Measurements from ENCODE around the gene RPL28. TPM values are rescaled to one million over a fixed set of nuclear protein-coding genes. Genes with fewer than 3 reads are reported as not detected.

The RPL28 gene
- total and polyA plus RNA-seq, 7 donors, result 253 to 2,816 (median 607) TPM

DNA sequence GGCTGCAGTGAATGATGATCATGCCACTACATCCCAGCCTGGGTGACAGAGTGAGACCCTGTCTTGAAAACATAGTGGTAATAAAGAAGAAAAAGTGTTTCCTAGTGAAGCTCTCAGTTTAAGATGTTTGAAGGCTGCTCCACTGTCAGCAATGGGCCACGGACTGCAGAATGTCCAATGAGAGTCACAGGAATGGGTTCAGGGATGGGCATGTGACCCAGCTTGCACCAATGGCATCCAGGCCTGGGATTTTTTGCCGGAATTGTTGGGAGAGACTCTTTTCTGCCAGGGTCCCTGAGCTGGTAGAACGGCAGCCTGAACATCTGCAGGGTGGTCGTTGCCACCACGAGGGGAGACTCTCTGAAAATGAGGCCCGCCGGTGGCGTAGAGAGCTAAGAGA is 51.1 kb downstream of the RPL28 start:
- no peak for DNase-seq
- intact Hi-C loops (cut with DNase I), result no loop called here
- Histone ChIP-seq H3K27me3 (peaks cover 56 to 89% (median 64%) of the 10 kb centered on the region in 3 donors), H3K27ac (no peak overlapping the region), H3K4me1 (peaks cover 0 to 15% (median 11%) of the 10 kb centered on the region in 4 donors), H3K4me3 (no peak overlapping the region), H3K9me3 (no peaks in the 10 kb centered on the region), H3K36me3 (no peaks in the 10 kb centered on the region)
- WGBS, 2 donors, result 43 to 53% methylated on average over 8 of the region's 8 CpGs
- no peak for TF ChIP-seq EP300 (IDR thresholded peaks at IDR 0.05)
- TF ChIP-seq POLR2AphosphoS5 (IDR thresholded peaks at IDR 0.05), result no peak
- no peak for TF ChIP-seq POLR2A (IDR thresholded peaks at IDR 0.05)
- no peak for TF ChIP-seq CTCF (IDR thresholded peaks at IDR 0.05)

GRCh38 chr19:55437410-55437809 is 51.7 kb downstream of the RPL28 start:
- Histone ChIP-seq H3K4me1 (peaks cover 0 to 21% (median 16%) of the 10 kb centered on the region in 4 donors), H3K4me3 (no peak overlapping the region), H3K36me3 (no peaks in the 10 kb centered on the region), H3K27ac (no peak overlapping the region), H3K9me3 (no peaks in the 10 kb centered on the region), H3K27me3 (peaks cover 58 to 89% (median 64%) of the 10 kb centered on the region in 3 donors)
- no peak for DNase-seq
- TF ChIP-seq EP300 (IDR thresholded peaks at IDR 0.05) (no peak), POLR2AphosphoS5 (IDR thresholded peaks at IDR 0.05) (no peak)
- intact Hi-C loops (cut with DNase I), result no loop called here
- 3% methylated on average over 17 of the region's 17 CpGs for WGBS, 2 donors

- no peaks in the 10 kb centered on the region for H3K9me3 ChIP-seq
- no peak overlapping the region for H3K27ac ChIP-seq
- no peak overlapping the region for H3K4me3 ChIP-seq
- intact Hi-C loops (cut with DNase I), result no loop called here
- no peak for TF ChIP-seq CTCF (IDR thresholded peaks at IDR 0.05)
- no peak for TF ChIP-seq POLR2AphosphoS5 (IDR thresholded peaks at IDR 0.05)
- no peak for TF ChIP-seq POLR2A (IDR thresholded peaks at IDR 0.05)
- no peak for TF ChIP-seq EP300 (IDR thresholded peaks at IDR 0.05)
- peaks cover 55 to 89% (median 64%) of the 10 kb centered on the region in 3 donors for H3K27me3 ChIP-seq
- no peaks in the 10 kb centered on the region for H3K36me3 ChIP-seq
- no peak for DNase-seq
- 72 to 79% methylated on average over 5 of the region's 5 CpGs for WGBS, 2 donors
- peaks cover 0 to 25% (median 21%) of the 10 kb centered on the region in 4 donors for H3K4me1 ChIP-seq
Measured at GRCh38 chr19:55439052-55439451, 53.3 kb downstream of the RPL28 start.

DNA sequence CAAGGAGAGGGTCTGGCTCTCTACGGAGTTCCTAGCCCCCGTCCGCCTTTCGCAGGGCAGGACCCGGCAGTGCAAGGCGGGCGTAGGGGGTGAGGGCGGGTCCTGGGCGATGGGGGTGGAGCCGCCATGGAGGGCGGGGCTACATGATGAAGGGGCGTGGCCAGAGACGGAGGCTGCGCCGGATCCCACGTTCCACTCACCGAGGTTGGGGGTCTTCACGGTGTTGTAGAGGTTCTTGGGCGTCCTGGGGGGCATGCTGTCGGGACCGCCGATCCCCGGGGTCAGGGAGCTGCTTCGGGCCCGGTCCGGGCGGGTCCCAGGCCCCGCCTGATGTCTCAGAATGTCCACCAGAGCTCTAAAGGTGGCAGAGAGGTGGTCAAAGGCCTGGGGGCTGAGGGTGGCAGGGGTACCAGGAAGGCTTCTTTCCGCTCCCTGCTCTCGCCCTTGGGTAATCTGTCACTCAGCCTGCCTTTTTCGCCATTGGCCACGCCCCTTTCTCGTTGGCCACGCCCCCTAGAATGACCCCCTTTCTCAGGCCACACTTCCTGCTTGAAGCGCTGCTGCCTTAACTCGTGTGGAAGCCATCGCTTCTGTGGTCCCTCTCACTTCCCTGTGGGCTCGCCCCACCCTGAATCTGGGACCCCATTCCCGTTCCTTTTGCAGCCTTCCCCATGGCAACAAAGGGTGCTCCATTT is 54.8 kb downstream of the RPL28 start:
- DNase-seq, result no peak

More for the DNA sequence above, 54.8 kb downstream of the RPL28 start:
- no peaks in the 10 kb centered on the region for H3K9me3 ChIP-seq
- no peak for TF ChIP-seq POLR2A (IDR thresholded peaks at IDR 0.05)
- TF ChIP-seq POLR2AphosphoS5 (IDR thresholded peaks at IDR 0.05), result no peak
- TF ChIP-seq EP300 (IDR thresholded peaks at IDR 0.05), result no peak
- no peak for TF ChIP-seq CTCF (IDR thresholded peaks at IDR 0.05)
- no peaks in the 10 kb centered on the region for H3K36me3 ChIP-seq
- intact Hi-C loops (cut with DNase I), result no loop called here
- 14 to 19% methylated on average over 39 of the region's 39 CpGs for WGBS, 2 donors
- no peak overlapping the region for H3K4me3 ChIP-seq
- H3K27me3 ChIP-seq, result peaks cover 67 to 100% (median 72%) of the 10 kb centered on the region in 3 donors
- H3K4me1 ChIP-seq, result peaks cover 0 to 25% (median 21%) of the 10 kb centered on the region in 4 donors
- no peak overlapping the region for H3K27ac ChIP-seq
